Endothelial cell of umbilical vein (primary cell): ENCODE results near the gene DLAT. TPM values are rescaled to one million over a fixed set of nuclear protein-coding genes. Genes with fewer than 3 reads are reported as not detected.

ENCODE experiments used
- BruUV-seq: library from RNA; stranded (reverse); fragments of 400-500 nt; replicated peaks from 2 replicates; lab custom pipeline; 2021; lab: Mats Ljungman, UMichigan
- CTCF ChIA-PET: fragments of 300-600, 350-600 bp; sonication (Branson Sonifier 250); formaldehyde crosslinking; loops from one replicate; lab custom pipeline; 2021; ENCODE audit warnings: antibody characterized with exemption, inconsistent platforms; lab: Charles Lee
- POLR2A ChIA-PET: fragments of 300-600, 350-600 bp; sonication (Branson Sonifier 250); formaldehyde crosslinking; loops from one replicate; lab custom pipeline; 2021; ENCODE audit warnings: antibody characterized with exemption, inconsistent platforms; lab: Charles Lee
- DNase-seq: peaks from one replicate; pipeline ENCODE4 v3.0.0-alpha.2; 2011; ENCODE audit warnings: low read depth, low spot score
- FAIRE-seq: peaks from 2 replicates; lab custom pipeline; 2011; peaks lifted over from hg19 to GRCh38; lab: Jason Lieb, UNC
- H2AFZ ChIP-seq: 2 replicates; pipeline ENCODE4 v1.6.0; 2012; ENCODE audit warnings: low read depth, low read length, control low read depth, inconsistent platforms
- H3K27ac ChIP-seq: 2 replicates; pipeline ENCODE4 v1.5.1; 2011; ENCODE audit warnings: low read depth, mild to moderate bottlenecking, control low read depth, low read length, moderate library complexity; ENCODE audit not compliant: insufficient read depth
- H3K27me3 ChIP-seq, 2 experiments: 2 replicates each; pipeline versions ENCODE4 v1.6.0 to v1.6.1; 2011; ENCODE audit warnings: low read length in 2 of 2, mixed read lengths in 1 of 2; ENCODE audit not compliant: control insufficient read depth in 2 of 2, insufficient read depth in 2 of 2
- H3K36me3 ChIP-seq, 2 experiments: 2 replicates in 1 of 2; 3 replicates in 1 of 2; pipeline ENCODE4 v1.5.1; 2011; ENCODE audit warnings: low read length in 2 of 2, mild to moderate bottlenecking in 1 of 2, moderate library complexity in 1 of 2; ENCODE audit not compliant: control insufficient read depth in 2 of 2, insufficient read depth in 2 of 2; ENCODE audit errors: extremely low read depth in 1 of 2
- H3K4me1 ChIP-seq: 3 replicates; pipeline ENCODE4 v1.5.1; 2011; ENCODE audit warnings: mild to moderate bottlenecking, low read length; ENCODE audit not compliant: control insufficient read depth, insufficient read depth; ENCODE audit errors: extremely low read depth
- H3K4me2 ChIP-seq: 2 replicates; pipeline ENCODE4 v1.6.1; 2011; ENCODE audit warnings: low read length, control low read depth, mixed read lengths; ENCODE audit not compliant: insufficient read depth
- H3K4me3 ChIP-seq, 3 experiments: fragments of 200-600 bp in 1 of 3; sonication (generic), shearing (Covaris generic) in 1 of 3; replicated peaks in 1 of 3; 2 replicates each; pipeline ENCODE4 v1.5.1; 2011 to 2016; ENCODE audit warnings: control low read depth in 3 of 3, low read length in 3 of 3, mild to moderate bottlenecking in 2 of 3, inconsistent platforms in 1 of 3, low read depth in 1 of 3, moderate library complexity in 1 of 3; ENCODE audit not compliant: insufficient read depth in 1 of 3
- H3K79me2 ChIP-seq: 2 replicates; pipeline ENCODE4 v1.6.0; 2012; ENCODE audit warnings: low read length, inconsistent platforms; ENCODE audit not compliant: control insufficient read depth, insufficient read depth
- H3K9ac ChIP-seq: replicated peaks from 2 replicates; pipeline ENCODE3; 2011; ENCODE audit warnings: low read length, control low read depth; ENCODE audit not compliant: insufficient read depth; ENCODE audit errors: extremely low read depth
- H3K9me1 ChIP-seq: replicated peaks from 3 replicates; pipeline ENCODE4 v1.6.0; 2011; ENCODE audit warnings: mild to moderate bottlenecking, low read length; ENCODE audit not compliant: control insufficient read depth, insufficient read depth; ENCODE audit errors: extremely low read depth
- H3K9me3 ChIP-seq: replicated peaks from 2 replicates; pipeline ENCODE4 v1.5.1; 2012; ENCODE audit warnings: low read length, inconsistent platforms; ENCODE audit not compliant: control insufficient read depth, insufficient read depth
- H4K20me1 ChIP-seq: replicated peaks from 2 replicates; pipeline ENCODE3; 2011; ENCODE audit warnings: mild to moderate bottlenecking, low read length; ENCODE audit not compliant: control insufficient read depth, insufficient read depth; ENCODE audit errors: extremely low read depth
- CTCF ChIP-seq, 2 donors: IDR thresholded peaks; 1 replicate in 1 of 2; 2 replicates in 1 of 2; pipeline ENCODE4 v1.5.1; 2011; ENCODE audit warnings: low read length in 2 of 2, mild to moderate bottlenecking in 2 of 2, moderate library complexity in 2 of 2, control low read depth in 1 of 2, inconsistent platforms in 1 of 2, low read depth in 1 of 2; ENCODE audit not compliant: insufficient read depth in 1 of 2; ENCODE audit errors: extremely low read depth in 1 of 2
- EZH2 ChIP-seq: IDR thresholded peaks from 2 replicates; pipeline ENCODE4 v1.6.1; 2012; ENCODE audit warnings: borderline replicate concordance, low read depth, mild to moderate bottlenecking, moderate library complexity, low read length, inconsistent platforms; ENCODE audit not compliant: severe bottlenecking
- FOS ChIP-seq: IDR thresholded peaks from 2 replicates; pipeline ENCODE4 v1.6.1; 2011; ENCODE audit warnings: mild to moderate bottlenecking, low read length, moderate library complexity, borderline replicate concordance; ENCODE audit not compliant: insufficient read depth
- GATA2 ChIP-seq: IDR thresholded peaks from 2 replicates; pipeline ENCODE4 v1.7.0; 2011; ENCODE audit warnings: low read depth, mild to moderate bottlenecking, moderate library complexity, mixed read lengths, low read length; ENCODE audit not compliant: insufficient read length, insufficient read depth
- JUN ChIP-seq: IDR thresholded peaks from 2 replicates; pipeline ENCODE4 v1.6.1; 2011; ENCODE audit warnings: borderline replicate concordance, low read depth; ENCODE audit not compliant: insufficient read length, insufficient read depth
- MAX ChIP-seq: IDR thresholded peaks from 2 replicates; pipeline ENCODE4 v1.6.1; 2011; ENCODE audit not compliant: insufficient read depth, insufficient read length
- MYC ChIP-seq: IDR thresholded peaks from one replicate; pipeline ENCODE4 v1.6.1; 2011; ENCODE audit warnings: mild to moderate bottlenecking, low read depth, low read length
- POLR2A ChIP-seq: IDR thresholded peaks from 2 replicates; pipeline ENCODE4 v1.6.1; 2012; ENCODE audit warnings: low read depth, mild to moderate bottlenecking, control low read depth, low read length
- POLR2AphosphoS5 ChIP-seq: IDR thresholded peaks from 2 replicates; pipeline ENCODE4 v1.6.1; 2012; ENCODE audit warnings: low read depth, mild to moderate bottlenecking, control low read depth, low read length, moderate library complexity; ENCODE audit not compliant: insufficient read depth
- dilution Hi-C: fragments of 300-500 bp; cut with MboI; formaldehyde crosslinking; loops from one replicate; pipeline ENCODE4 v1.15.0; 2019; ENCODE audit warnings: low sequenced_read_pairs; ENCODE audit not compliant: extremely low pct_ligation_motif_present
- intact Hi-C: fragments of 100-400 bp; cut with micrococcal nuclease; formaldehyde crosslinking; loops from one replicate; pipeline ENCODE4 v1.10.0; 2022
- polyA plus RNA-seq, 4 experiments: library from polyadenylated mRNA; depleted of rRNA in 3 of 4; stranded (reverse) in 3 of 4; unstranded in 1 of 4; fragments of >200 nt; gene quantifications; 2 replicates each; pipeline versions ENCODE4 v1.2.1 to v1.2.3, GENCODE V29; 2011 to 2012; ENCODE audit warnings: missing spikeins in 1 of 4
- total RNA-seq: library from RNA; stranded (reverse); gene quantifications from 2 replicates; pipeline ENCODE4 v1.2.3, GENCODE V29; 2021

The DLAT gene
- total and polyA plus RNA-seq, 2 donors (not counting 3 experiments of a cell fraction or from before 2014, with no cell fraction given), result 13.3 to 41.3 TPM

GRCh38 chr11:112050721-112051120 lies 25.5 kb downstream of the DLAT start:
- Histone ChIP-seq H3K36me3 (peaks cover 3 to 14% of the 10 kb centered on the region in 2 experiments), H3K27ac (no peak overlapping the region), H3K9me3 (no peaks in the 10 kb centered on the region), H3K4me2 (no peak overlapping the region), H3K4me1 (peaks cover 10% of the 10 kb centered on the region), H3K4me3 (no peak overlapping the region), H3K79me2 (peaks cover 7% of the 10 kb centered on the region), H3K9ac (no peak overlapping the region), H2AFZ (no peak overlapping the region), H3K27me3 (no peaks in the 10 kb centered on the region), H4K20me1 (no peaks in the 10 kb centered on the region), H3K9me1 (no peaks in the 10 kb centered on the region)
- FAIRE-seq (no peak), DNase-seq (no peak)
- intact Hi-C loops, result no loop called here
- TF ChIP-seq EZH2 (no peak), CTCF (IDR thresholded peaks at IDR 0.05; ENCODE audit: extremely low read depth in 1 of 2, insufficient read depth in 1 of 2, low read depth in 1 of 2, low read length in 2 of 2) (no peak), JUN (no peak), GATA2 (no peak), MYC (no peak), POLR2A (no peak)
- ChIA-PET POLR2A (interaction anchor here (0.6 kb wide), 1 partner anchor 21 kb away, joined by 4 read pairs; no protein-coding TSS in a partner anchor), CTCF (no interaction called here)
- BruUV-seq, result no TSS peak
- dilution Hi-C loops, result no loop called here

DNA sequence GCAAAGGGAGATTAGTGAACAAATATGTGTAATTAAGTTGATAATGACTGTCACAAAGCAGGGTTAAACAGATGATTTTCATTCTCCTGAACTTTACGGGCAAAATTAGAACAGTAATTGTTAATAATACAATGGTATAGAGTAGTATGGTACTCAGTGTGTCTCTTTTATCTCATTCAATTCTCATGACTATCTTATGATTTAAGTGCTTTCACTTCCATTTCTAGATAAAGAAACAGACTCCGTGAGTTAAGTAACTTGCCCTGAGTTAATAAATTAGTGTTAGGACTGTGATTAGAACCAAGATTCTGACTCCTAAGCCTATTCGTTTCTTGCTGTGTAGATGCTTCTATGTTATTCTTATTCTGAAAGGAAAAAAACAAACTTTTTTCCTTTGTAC lies 26.6 kb downstream of the DLAT start:
- dilution Hi-C loops, result no loop called here
- no peaks in the 10 kb centered on the region for H4K20me1 ChIP-seq
- H3K4me1 ChIP-seq, result peaks cover 10% of the 10 kb centered on the region
- peaks cover 3 to 10% of the 10 kb centered on the region in 2 experiments for H3K36me3 ChIP-seq
- no peak overlapping the region for H2AFZ ChIP-seq
- no peaks in the 10 kb centered on the region for H3K9me3 ChIP-seq
- intact Hi-C loops, result no loop called here
- no TSS peak for BruUV-seq
- DNase-seq, result no peak
- H3K79me2 ChIP-seq, result peaks cover 7% of the 10 kb centered on the region
- no peak overlapping the region for H3K27ac ChIP-seq
- no peaks in the 10 kb centered on the region for H3K9me1 ChIP-seq
- POLR2A ChIA-PET, result no interaction called here
- no peak overlapping the region for H3K4me2 ChIP-seq
- CTCF ChIA-PET, result no interaction called here
- H3K9ac ChIP-seq, result no peak overlapping the region
- H3K4me3 ChIP-seq, result no peak overlapping the region
- no peaks in the 10 kb centered on the region for H3K27me3 ChIP-seq
- FAIRE-seq, result no peak
- no peak for TF ChIP-seq MYC
- no peak for TF ChIP-seq FOS
- no peak for TF ChIP-seq MAX
- no peak for TF ChIP-seq EZH2
- TF ChIP-seq JUN, result no peak
- no peak for TF ChIP-seq POLR2A
- TF ChIP-seq GATA2, result no peak
- TF ChIP-seq POLR2AphosphoS5, result no peak
- no peak for TF ChIP-seq CTCF (IDR thresholded peaks at IDR 0.05; ENCODE audit: extremely low read depth in 1 of 2, insufficient read depth in 1 of 2, low read depth in 1 of 2, low read length in 2 of 2)
